ENCODE results near the gene NIPBL.

- no peak for TF ChIP-seq CTCF (IDR thresholded peaks at IDR 0.05)
- TF ChIP-seq EP300 (IDR thresholded peaks at IDR 0.05), result no peak
Observed at GRCh38 chr5:36982146-36982545, 105.6 kb downstream of the NIPBL start.
